IPS-18a (cell line): ENCODE results near the gene B4GALNT1.
"Not testable (repeated sequence)": the region's sequence is repeated elsewhere in the genome, so short reads cannot be mapped to it uniquely, and the experiment has no call there.

Experiments
- H3K27ac ChIP-seq: one replicate; pipeline ENCODE4 v1.5.1; 2013; ENCODE audit warnings: low read length
- H3K27me3 ChIP-seq: one replicate; pipeline ENCODE4 v1.6.1; 2013; ENCODE audit warnings: mild to moderate bottlenecking, low read length; ENCODE audit not compliant: control insufficient read depth, insufficient read depth
- H3K36me3 ChIP-seq: one replicate; pipeline ENCODE4 v1.6.1; 2013; ENCODE audit warnings: low read depth, low read length; ENCODE audit not compliant: control insufficient read depth
- H3K4me1 ChIP-seq: one replicate; pipeline ENCODE4 v1.6.1; 2013; ENCODE audit warnings: low read depth, low read length; ENCODE audit not compliant: control insufficient read depth
- H3K4me3 ChIP-seq: one replicate; pipeline ENCODE4 v1.5.1; 2013; ENCODE audit warnings: low read length
- H3K9ac ChIP-seq: one replicate; pipeline ENCODE4 v1.6.1; 2013; ENCODE audit warnings: mild to moderate bottlenecking, low read length, moderate library complexity
- H3K9me3 ChIP-seq: one replicate; pipeline ENCODE4 v1.6.1; 2013; ENCODE audit warnings: low read depth, low read length; ENCODE audit not compliant: control insufficient read depth

B4GALNT1 gene

GRCh38 chr12:57603324-57603723, 29.7 kb downstream of the B4GALNT1 start:
- Histone ChIP-seq H3K27me3 (no peaks in the 10 kb centered on the region), H3K4me3 (no peak overlapping the region), H3K9ac (no peak overlapping the region), H3K27ac (no peak overlapping the region), H3K4me1 (peaks cover 17% of the 10 kb centered on the region), H3K36me3 (peaks cover 25% of the 10 kb centered on the region), H3K9me3 (no peaks in the 10 kb centered on the region)

- H3K9ac ChIP-seq: no peak overlapping the region
- no peaks in the 10 kb centered on the region for H3K9me3 ChIP-seq
- peaks cover 17% of the 10 kb centered on the region for H3K4me1 ChIP-seq
- peaks cover 23% of the 10 kb centered on the region for H3K36me3 ChIP-seq
- no peak overlapping the region for H3K4me3 ChIP-seq
- H3K27ac ChIP-seq: no peak overlapping the region
- no peaks in the 10 kb centered on the region for H3K27me3 ChIP-seq
Observed at GRCh38 chr12:57602544-57602943, 30.5 kb downstream of the B4GALNT1 start.

GRCh38 chr12:57600395-57600794, 32.6 kb downstream of the B4GALNT1 start:
- Histone ChIP-seq H3K9me3 (no peaks in the 10 kb centered on the region), H3K9ac (no peak overlapping the region), H3K4me3 (no peak overlapping the region), H3K27me3 (no peaks in the 10 kb centered on the region), H3K27ac (no peak overlapping the region), H3K4me1 (peaks cover 11% of the 10 kb centered on the region), H3K36me3 (peaks cover 21% of the 10 kb centered on the region)

- H3K27me3 ChIP-seq: peaks cover 6% of the 10 kb centered on the region
- H3K9me3 ChIP-seq: no peaks in the 10 kb centered on the region
- peaks cover 5% of the 10 kb centered on the region for H3K4me1 ChIP-seq
- no peak overlapping the region for H3K27ac ChIP-seq
- H3K36me3 ChIP-seq: peaks cover 3% of the 10 kb centered on the region
- no peak overlapping the region for H3K4me3 ChIP-seq
- no peak overlapping the region for H3K9ac ChIP-seq
Observed at GRCh38 chr12:57593187-57593586, 39.8 kb downstream of the B4GALNT1 start.

- peaks cover 5% of the 10 kb centered on the region for H3K4me1 ChIP-seq
- H3K9me3 ChIP-seq: no peaks in the 10 kb centered on the region
- H3K27ac ChIP-seq: no peak overlapping the region
- H3K9ac ChIP-seq: no peak overlapping the region
- peaks cover 3% of the 10 kb centered on the region for H3K36me3 ChIP-seq
- H3K4me3 ChIP-seq: no peak overlapping the region
- peaks cover 6% of the 10 kb centered on the region for H3K27me3 ChIP-seq
Observed at GRCh38 chr12:57592551-57593165, 40.3 kb downstream of the B4GALNT1 start.

GRCh38 chr12:57591782-57592325, 41.1 kb downstream of the B4GALNT1 start:
- Histone ChIP-seq H3K9ac (peak overlapping the region; percentile 73), H3K9me3 (no peaks in the 10 kb centered on the region), H3K27ac (no peak overlapping the region), H3K4me3 (peak overlapping the region; percentile 96), H3K4me1 (peaks cover 5% of the 10 kb centered on the region), H3K27me3 (peaks cover 6% of the 10 kb centered on the region), H3K36me3 (peaks cover 3% of the 10 kb centered on the region)

GRCh38 chr12:57590864-57591781, 41.9 kb downstream of the B4GALNT1 start, which contains the start of gene PIP4K2C:
PIP4K2C (plus strand) TSS chr12:57591192; CDS start chr12:57591290, 98 bp downstream.
- peaks cover 6% of the 10 kb centered on the region for H3K27me3 ChIP-seq
- H3K9me3 ChIP-seq: no peaks in the 10 kb centered on the region
- peak within 1 kb of the TSS; percentile 21 for H3K27ac ChIP-seq
- H3K36me3 ChIP-seq: peaks cover 3% of the 10 kb centered on the region
- H3K4me3 ChIP-seq: peak within 1 kb of the TSS; percentile 96
- H3K4me1 ChIP-seq: peaks cover 5% of the 10 kb centered on the region
- H3K9ac ChIP-seq: peak within 1 kb of the TSS; percentile 73

- Histone ChIP-seq H3K27me3 (peaks cover 6% of the 10 kb centered on the region), H3K4me1 (peaks cover 5% of the 10 kb centered on the region), H3K9ac (peak overlapping the region; percentile 37), H3K36me3 (peaks cover 3% of the 10 kb centered on the region), H3K9me3 (no peaks in the 10 kb centered on the region), H3K4me3 (peak overlapping the region; percentile 96), H3K27ac (peak overlapping the region; percentile 21)
Observed at GRCh38 chr12:57590479-57590863, 42.5 kb downstream of the B4GALNT1 start.

- not testable (repeated sequence) for H3K9me3 ChIP-seq, H3K4me1 ChIP-seq, H3K4me3 ChIP-seq, H3K36me3 ChIP-seq, H3K27me3 ChIP-seq, H3K9ac ChIP-seq, H3K27ac ChIP-seq
Observed at GRCh38 chr12:57588951-57589610, 43.9 kb downstream of the B4GALNT1 start.

GRCh38 chr12:57586832-57587429, 46.1 kb downstream of the B4GALNT1 start:
- Histone ChIP-seq H3K36me3 (peaks cover under 1% of the 10 kb centered on the region), H3K4me1 (peaks cover 3% of the 10 kb centered on the region), H3K9me3 (no peaks in the 10 kb centered on the region), H3K27ac (no peak overlapping the region), H3K27me3 (peaks cover 2% of the 10 kb centered on the region), H3K9ac (no peak overlapping the region), H3K4me3 (no peak overlapping the region)

- no peak overlapping the region for H3K9ac ChIP-seq
- peaks cover 9% of the 10 kb centered on the region for H3K36me3 ChIP-seq
- H3K4me1 ChIP-seq: no peaks in the 10 kb centered on the region
- no peaks in the 10 kb centered on the region for H3K9me3 ChIP-seq
- no peak overlapping the region for H3K4me3 ChIP-seq
- H3K27ac ChIP-seq: no peak overlapping the region
- H3K27me3 ChIP-seq: no peaks in the 10 kb centered on the region
Observed at GRCh38 chr12:57586128-57586527, 46.9 kb downstream of the B4GALNT1 start.
